Measurements from ENCODE around the gene FBXW11. TPM values are rescaled to one million over a fixed set of nuclear protein-coding genes. Genes with fewer than 3 reads are reported as not detected.

FBXW11 gene
- total RNA-seq, 1 donor from 2014 or later = 61.4 TPM

DNA sequence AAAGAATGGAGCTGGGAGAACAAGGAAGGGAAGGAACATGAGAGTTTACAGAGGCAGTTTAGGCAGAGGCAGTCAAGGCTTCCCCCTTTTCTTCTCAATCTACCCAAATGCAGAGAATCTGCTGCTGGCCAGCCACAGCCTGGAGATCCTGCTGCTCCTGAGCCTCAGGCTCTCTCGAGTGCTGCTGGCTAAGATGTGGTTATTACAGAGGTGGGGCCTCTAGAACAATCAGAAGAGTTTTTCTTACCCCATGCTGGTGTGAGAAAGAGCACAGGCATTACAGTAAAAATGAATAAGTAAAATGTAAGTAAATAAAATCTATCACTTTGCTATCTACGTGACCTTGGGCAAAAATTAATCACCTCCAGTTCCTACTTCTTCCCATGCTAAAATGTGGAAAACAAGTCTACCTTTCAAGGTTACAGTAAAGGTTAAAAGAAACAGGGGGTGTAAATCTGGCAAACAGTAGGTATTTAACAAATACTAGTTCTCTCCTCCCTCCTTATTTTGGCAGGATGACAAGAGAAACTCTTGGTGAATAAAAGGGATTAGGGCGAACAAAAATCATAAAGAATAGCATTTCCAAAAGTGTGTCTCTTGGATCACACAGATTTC lies 31.1 kb downstream of the FBXW11 start:
- Mint-ChIP-seq H3K27me3 (ENCODE audit: unreplicated experiment) (no peaks in the 10 kb centered on the region), H3K4me3 (ENCODE audit: unreplicated experiment) (peak overlapping the region; percentile 27), H3K27ac (ENCODE audit: unreplicated experiment) (peak overlapping the region; percentile 67), H3K9me3 (ENCODE audit: unreplicated experiment) (peaks cover 13% of the 10 kb centered on the region), H3K36me3 (ENCODE audit: unreplicated experiment) (peaks cover 21% of the 10 kb centered on the region), H3K4me1 (ENCODE audit: unreplicated experiment) (peaks cover 54% of the 10 kb centered on the region)
- TF ChIP-seq, protein P1, sequence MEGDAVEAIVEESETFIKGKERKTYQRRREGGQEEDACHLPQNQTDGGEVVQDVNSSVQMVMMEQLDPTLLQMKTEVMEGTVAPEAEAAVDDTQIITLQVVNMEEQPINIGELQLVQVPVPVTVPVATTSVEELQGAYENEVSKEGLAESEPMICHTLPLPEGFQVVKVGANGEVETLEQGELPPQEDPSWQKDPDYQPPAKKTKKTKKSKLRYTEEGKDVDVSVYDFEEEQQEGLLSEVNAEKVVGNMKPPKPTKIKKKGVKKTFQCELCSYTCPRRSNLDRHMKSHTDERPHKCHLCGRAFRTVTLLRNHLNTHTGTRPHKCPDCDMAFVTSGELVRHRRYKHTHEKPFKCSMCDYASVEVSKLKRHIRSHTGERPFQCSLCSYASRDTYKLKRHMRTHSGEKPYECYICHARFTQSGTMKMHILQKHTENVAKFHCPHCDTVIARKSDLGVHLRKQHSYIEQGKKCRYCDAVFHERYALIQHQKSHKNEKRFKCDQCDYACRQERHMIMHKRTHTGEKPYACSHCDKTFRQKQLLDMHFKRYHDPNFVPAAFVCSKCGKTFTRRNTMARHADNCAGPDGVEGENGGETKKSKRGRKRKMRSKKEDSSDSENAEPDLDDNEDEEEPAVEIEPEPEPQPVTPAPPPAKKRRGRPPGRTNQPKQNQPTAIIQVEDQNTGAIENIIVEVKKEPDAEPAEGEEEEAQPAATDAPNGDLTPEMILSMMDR (IDR thresholded peaks at IDR 0.05) = no peak
- no peak for DNase-seq (ENCODE audit: extremely low spot score, unreplicated experiment)

DNA sequence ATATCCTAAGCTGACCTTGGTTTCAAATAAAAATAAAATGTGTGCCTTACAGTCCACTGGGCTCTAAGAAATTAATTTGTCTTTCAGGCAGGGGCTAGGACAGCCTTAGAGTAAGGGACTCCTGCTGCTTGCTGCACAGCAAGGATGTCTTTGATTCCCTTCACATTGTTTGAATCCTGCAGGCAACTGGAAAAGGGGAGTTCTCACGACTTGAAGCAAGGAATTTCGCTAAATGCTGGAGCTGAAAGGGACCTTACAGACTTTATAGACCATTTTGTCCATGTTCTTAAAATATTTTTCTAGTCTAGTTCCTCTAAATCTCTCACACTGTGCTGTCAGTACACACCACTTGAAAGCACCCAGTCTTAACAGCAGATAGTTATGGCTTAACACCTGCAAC lies 35.6 kb downstream of the FBXW11 start:
- Mint-ChIP-seq H3K4me1 (ENCODE audit: unreplicated experiment) (peaks cover 62% of the 10 kb centered on the region), H3K4me3 (ENCODE audit: unreplicated experiment) (no peak overlapping the region)

DNA sequence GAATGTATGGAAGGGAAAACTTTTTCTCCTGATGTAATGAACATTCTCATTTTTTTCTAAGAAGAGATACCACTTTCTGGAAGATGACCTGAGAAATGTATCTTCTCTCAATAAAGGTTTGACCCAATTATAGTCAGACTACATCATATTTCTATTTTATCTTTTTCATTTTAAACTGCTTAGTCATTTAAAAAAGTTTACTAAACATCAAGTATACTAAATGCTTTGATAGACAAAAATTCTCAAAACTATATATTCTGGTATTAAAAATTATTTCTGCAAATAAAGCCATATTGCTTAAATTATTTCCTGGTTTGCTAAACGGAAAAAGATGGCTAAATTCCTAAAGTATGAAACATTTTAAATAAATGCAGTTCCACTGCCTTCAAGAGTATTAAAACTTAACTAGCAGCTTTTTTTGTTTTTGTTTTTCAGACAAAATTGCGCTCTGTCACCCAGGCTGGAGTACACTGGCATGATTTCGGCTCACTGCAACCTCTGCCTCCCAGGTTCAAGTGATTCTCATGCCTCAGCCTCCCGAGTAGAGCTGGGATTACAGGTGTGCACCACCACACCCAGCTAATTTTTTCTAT lies 37.1 kb downstream of the FBXW11 start:
- Mint-ChIP-seq H3K4me3 (ENCODE audit: unreplicated experiment) (no peak overlapping the region), H3K27ac (ENCODE audit: unreplicated experiment) (no peak overlapping the region), H3K4me1 (ENCODE audit: unreplicated experiment) (peaks cover 54% of the 10 kb centered on the region), H3K36me3 (ENCODE audit: unreplicated experiment) (peaks cover 6% of the 10 kb centered on the region), H3K9me3 (ENCODE audit: unreplicated experiment) (peaks cover 4% of the 10 kb centered on the region), H3K27me3 (ENCODE audit: unreplicated experiment) (no peaks in the 10 kb centered on the region)
- DNase-seq (ENCODE audit: extremely low spot score, unreplicated experiment) = no peak
- TF ChIP-seq, protein P1 (IDR thresholded peaks at IDR 0.05) = no peak

More for the DNA sequence above, 35.6 kb downstream of the FBXW11 start:
- TF ChIP-seq, protein P1 (IDR thresholded peaks at IDR 0.05) = no peak
- Mint-ChIP-seq H3K27me3 (ENCODE audit: unreplicated experiment) (no peaks in the 10 kb centered on the region), H3K36me3 (ENCODE audit: unreplicated experiment) (peaks cover 6% of the 10 kb centered on the region), H3K27ac (ENCODE audit: unreplicated experiment) (peak overlapping the region; percentile 62), H3K9me3 (ENCODE audit: unreplicated experiment) (peaks cover 4% of the 10 kb centered on the region)
- no peak for DNase-seq (ENCODE audit: extremely low spot score, unreplicated experiment)

DNA sequence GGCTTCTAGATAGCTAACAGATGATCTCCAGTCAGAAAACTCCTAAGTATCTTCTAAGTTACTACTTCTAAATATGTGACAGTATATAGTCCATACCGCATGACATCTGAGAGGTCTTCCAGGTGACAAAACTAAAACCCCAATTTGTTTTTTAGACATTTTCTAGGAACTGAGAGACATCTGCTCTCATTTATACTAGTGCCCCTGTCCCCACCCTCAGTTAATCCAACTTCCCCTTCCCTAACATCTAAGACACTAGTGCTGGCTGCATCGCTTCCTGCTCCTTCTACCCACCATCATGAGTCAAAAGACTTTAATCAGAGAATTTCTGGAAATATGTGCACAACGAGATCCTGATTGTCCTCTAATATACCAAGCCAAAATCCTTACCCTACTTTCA lies 37.9 kb downstream of the FBXW11 start:
- H3K27me3 Mint-ChIP-seq (ENCODE audit: unreplicated experiment) = no peaks in the 10 kb centered on the region
- TF ChIP-seq, protein P1 (IDR thresholded peaks at IDR 0.05) = no peak
- no peak for DNase-seq (ENCODE audit: extremely low spot score, unreplicated experiment)
- H3K9me3 Mint-ChIP-seq (ENCODE audit: unreplicated experiment) = peaks cover 4% of the 10 kb centered on the region
- peaks cover 50% of the 10 kb centered on the region for H3K4me1 Mint-ChIP-seq (ENCODE audit: unreplicated experiment)
- H3K36me3 Mint-ChIP-seq (ENCODE audit: unreplicated experiment) = peaks cover 6% of the 10 kb centered on the region
- peak overlapping the region; percentile 61 for H3K27ac Mint-ChIP-seq (ENCODE audit: unreplicated experiment)
- H3K4me3 Mint-ChIP-seq (ENCODE audit: unreplicated experiment) = no peak overlapping the region

DNA sequence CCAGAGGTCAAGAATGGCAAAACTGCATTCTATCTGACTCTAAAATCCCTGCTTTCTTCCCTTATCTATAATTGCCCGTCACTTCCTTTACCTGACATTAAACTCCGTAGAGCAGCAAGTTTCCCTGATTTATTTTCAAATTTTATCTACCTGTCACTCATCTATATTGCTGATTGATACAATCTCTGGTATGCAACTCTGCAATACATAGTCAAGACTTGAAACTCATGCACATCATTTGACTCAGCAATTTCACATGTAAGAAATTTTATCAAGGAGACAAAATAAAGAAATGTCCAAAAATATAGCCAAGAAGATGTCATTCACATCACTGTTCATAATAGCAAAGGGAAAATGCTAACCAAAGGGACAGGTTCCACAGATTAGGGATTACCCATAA lies 39.5 kb downstream of the FBXW11 start:
- H3K9me3 Mint-ChIP-seq (ENCODE audit: unreplicated experiment) = peaks cover 4% of the 10 kb centered on the region
- no peaks in the 10 kb centered on the region for H3K27me3 Mint-ChIP-seq (ENCODE audit: unreplicated experiment)
- H3K4me3 Mint-ChIP-seq (ENCODE audit: unreplicated experiment) = no peak overlapping the region
- DNase-seq (ENCODE audit: extremely low spot score, unreplicated experiment) = no peak
- TF ChIP-seq, protein P1 (IDR thresholded peaks at IDR 0.05) = no peak
- H3K4me1 Mint-ChIP-seq (ENCODE audit: unreplicated experiment) = peaks cover 49% of the 10 kb centered on the region
- no peak overlapping the region for H3K27ac Mint-ChIP-seq (ENCODE audit: unreplicated experiment)
- H3K36me3 Mint-ChIP-seq (ENCODE audit: unreplicated experiment) = peaks cover 6% of the 10 kb centered on the region
